ENCODE measurements around the gene ADAMTSL1. TPM values are rescaled to one million over a fixed set of nuclear protein-coding genes. Genes with fewer than 3 reads are reported as not detected.

Gene ADAMTSL1
- polyA plus RNA-seq, 1 donor from 2014 or later: 1.1 TPM

DNA sequence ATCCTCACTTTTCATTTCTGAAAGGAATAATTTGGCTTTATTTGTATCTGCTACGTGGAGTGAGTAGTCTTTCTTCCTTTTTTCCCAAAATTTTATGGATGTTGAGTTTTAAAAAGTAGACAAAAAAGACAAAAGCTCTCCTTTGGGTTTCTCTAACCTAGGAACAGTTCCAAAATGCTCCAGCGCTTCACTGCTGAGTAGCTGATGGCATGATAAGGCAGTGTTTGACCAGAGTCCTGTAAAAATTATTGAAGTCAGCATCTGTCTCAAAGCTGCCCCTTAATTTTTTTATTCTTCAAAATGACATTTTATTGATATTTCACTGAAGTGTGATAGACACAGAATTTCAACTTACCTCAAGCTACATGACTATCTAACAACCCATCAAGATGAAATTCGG lies 219.0 kb downstream of the ADAMTSL1 start:
- H3K9me2 ChIP-seq (ENCODE audit: insufficient read depth, low read length): no peaks in the 10 kb centered on the region
- no peak overlapping the region for H3K4me2 ChIP-seq (ENCODE audit: low read length)
- H3K9me3 ChIP-seq (ENCODE audit: low read length): peaks cover 5% of the 10 kb centered on the region
- H3K36me3 ChIP-seq (ENCODE audit: insufficient read depth, low read length): no peaks in the 10 kb centered on the region
- no peaks in the 10 kb centered on the region for H3K27me3 ChIP-seq (ENCODE audit: insufficient read depth, low read depth, low read length)
- no peak overlapping the region for H3K4me3 ChIP-seq (ENCODE audit: low read length)
- no peaks in the 10 kb centered on the region for H3F3A ChIP-seq (ENCODE audit: insufficient read depth, low read length, poor library complexity, severe bottlenecking)
- no peaks in the 10 kb centered on the region for H3K79me2 ChIP-seq (replicated peaks; ENCODE audit: insufficient read depth, low read length)
- H2AFZ ChIP-seq (ENCODE audit: low read depth, low read length): no peak overlapping the region
- H4K20me1 ChIP-seq (ENCODE audit: insufficient read depth): no peaks in the 10 kb centered on the region
- H3K9ac ChIP-seq (ENCODE audit: low read length): no peak overlapping the region
- TF ChIP-seq MXI1 (conservative IDR thresholded peaks at IDR 0.05; ENCODE audit: poor library complexity, severe bottlenecking): no peak
- TF ChIP-seq, protein P1, sequence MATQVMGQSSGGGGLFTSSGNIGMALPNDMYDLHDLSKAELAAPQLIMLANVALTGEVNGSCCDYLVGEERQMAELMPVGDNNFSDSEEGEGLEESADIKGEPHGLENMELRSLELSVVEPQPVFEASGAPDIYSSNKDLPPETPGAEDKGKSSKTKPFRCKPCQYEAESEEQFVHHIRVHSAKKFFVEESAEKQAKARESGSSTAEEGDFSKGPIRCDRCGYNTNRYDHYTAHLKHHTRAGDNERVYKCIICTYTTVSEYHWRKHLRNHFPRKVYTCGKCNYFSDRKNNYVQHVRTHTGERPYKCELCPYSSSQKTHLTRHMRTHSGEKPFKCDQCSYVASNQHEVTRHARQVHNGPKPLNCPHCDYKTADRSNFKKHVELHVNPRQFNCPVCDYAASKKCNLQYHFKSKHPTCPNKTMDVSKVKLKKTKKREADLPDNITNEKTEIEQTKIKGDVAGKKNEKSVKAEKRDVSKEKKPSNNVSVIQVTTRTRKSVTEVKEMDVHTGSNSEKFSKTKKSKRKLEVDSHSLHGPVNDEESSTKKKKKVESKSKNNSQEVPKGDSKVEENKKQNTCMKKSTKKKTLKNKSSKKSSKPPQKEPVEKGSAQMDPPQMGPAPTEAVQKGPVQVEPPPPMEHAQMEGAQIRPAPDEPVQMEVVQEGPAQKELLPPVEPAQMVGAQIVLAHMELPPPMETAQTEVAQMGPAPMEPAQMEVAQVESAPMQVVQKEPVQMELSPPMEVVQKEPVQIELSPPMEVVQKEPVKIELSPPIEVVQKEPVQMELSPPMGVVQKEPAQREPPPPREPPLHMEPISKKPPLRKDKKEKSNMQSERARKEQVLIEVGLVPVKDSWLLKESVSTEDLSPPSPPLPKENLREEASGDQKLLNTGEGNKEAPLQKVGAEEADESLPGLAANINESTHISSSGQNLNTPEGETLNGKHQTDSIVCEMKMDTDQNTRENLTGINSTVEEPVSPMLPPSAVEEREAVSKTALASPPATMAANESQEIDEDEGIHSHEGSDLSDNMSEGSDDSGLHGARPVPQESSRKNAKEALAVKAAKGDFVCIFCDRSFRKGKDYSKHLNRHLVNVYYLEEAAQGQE (IDR thresholded peaks at IDR 0.05; ENCODE audit: borderline replicate concordance): no peak
- no peak for TF ChIP-seq RAD21 (conservative IDR thresholded peaks at IDR 0.05)
- TF ChIP-seq TAF1 (IDR thresholded peaks at IDR 0.05; ENCODE audit: low read depth): no peak
- TF ChIP-seq SMC3 (conservative IDR thresholded peaks at IDR 0.05; ENCODE audit: poor library complexity): no peak
- no peak for TF ChIP-seq EZH2 (IDR thresholded peaks at IDR 0.05; ENCODE audit: borderline replicate concordance, insufficient read depth, low read length, poor library complexity, severe bottlenecking)
- TF ChIP-seq EP300 (conservative IDR thresholded peaks at IDR 0.05; ENCODE audit: poor library complexity, severe bottlenecking): no peak
- no peak for TF ChIP-seq POLR2AphosphoS5 (IDR thresholded peaks at IDR 0.05)
- TF ChIP-seq, protein P2, sequence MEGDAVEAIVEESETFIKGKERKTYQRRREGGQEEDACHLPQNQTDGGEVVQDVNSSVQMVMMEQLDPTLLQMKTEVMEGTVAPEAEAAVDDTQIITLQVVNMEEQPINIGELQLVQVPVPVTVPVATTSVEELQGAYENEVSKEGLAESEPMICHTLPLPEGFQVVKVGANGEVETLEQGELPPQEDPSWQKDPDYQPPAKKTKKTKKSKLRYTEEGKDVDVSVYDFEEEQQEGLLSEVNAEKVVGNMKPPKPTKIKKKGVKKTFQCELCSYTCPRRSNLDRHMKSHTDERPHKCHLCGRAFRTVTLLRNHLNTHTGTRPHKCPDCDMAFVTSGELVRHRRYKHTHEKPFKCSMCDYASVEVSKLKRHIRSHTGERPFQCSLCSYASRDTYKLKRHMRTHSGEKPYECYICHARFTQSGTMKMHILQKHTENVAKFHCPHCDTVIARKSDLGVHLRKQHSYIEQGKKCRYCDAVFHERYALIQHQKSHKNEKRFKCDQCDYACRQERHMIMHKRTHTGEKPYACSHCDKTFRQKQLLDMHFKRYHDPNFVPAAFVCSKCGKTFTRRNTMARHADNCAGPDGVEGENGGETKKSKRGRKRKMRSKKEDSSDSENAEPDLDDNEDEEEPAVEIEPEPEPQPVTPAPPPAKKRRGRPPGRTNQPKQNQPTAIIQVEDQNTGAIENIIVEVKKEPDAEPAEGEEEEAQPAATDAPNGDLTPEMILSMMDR (IDR thresholded peaks at IDR 0.05; ENCODE audit: poor library complexity, severe bottlenecking): no peak
- no peak overlapping the region for H3K27ac ChIP-seq (ENCODE audit: low read length)

DNA sequence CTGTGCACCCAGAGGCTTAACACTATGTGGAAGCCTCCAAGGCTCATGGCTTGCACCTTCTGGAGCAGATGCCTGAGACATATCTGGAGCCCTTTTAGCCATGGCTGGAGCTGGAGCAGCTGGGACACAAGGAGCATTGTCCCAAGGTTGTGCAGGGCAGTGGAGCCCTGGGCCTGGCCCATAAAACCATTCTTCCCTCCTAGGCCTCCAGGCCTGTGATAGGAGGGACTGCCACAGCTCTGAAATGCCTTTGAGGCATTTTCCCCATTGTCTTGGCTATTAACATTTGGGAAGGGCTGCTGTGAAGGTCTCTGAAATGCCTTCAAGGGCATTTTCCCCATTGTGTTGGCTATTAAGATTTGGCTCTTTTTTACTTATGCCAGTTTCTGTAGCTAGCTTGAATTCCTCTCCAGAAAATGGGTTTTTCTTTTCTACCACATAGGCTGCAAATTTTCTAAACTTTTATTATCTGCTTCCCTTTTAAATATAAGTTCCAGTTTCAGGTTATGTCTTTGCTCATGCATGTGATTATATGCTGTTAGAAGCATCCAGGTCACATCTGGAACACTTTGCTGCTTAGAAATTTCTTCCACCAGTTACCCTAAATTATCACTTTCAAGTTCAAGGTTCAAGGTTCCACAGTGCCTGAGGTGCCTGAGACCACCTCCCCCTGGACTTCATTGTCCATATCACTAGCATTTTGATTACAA lies 221.2 kb downstream of the ADAMTSL1 start:
- no peak overlapping the region for H3K4me2 ChIP-seq (ENCODE audit: low read length)
- H2AFZ ChIP-seq (ENCODE audit: low read depth, low read length): no peak overlapping the region
- H3K4me3 ChIP-seq (ENCODE audit: low read length): no peak overlapping the region
- peaks cover 5% of the 10 kb centered on the region for H3K9me3 ChIP-seq (ENCODE audit: low read length)
- H3K27me3 ChIP-seq (ENCODE audit: insufficient read depth, low read depth, low read length): no peaks in the 10 kb centered on the region
- H3F3A ChIP-seq (ENCODE audit: insufficient read depth, low read length, poor library complexity, severe bottlenecking): no peaks in the 10 kb centered on the region
- no peaks in the 10 kb centered on the region for H3K79me2 ChIP-seq (replicated peaks; ENCODE audit: insufficient read depth, low read length)
- no peaks in the 10 kb centered on the region for H3K9me2 ChIP-seq (ENCODE audit: insufficient read depth, low read length)
- H3K36me3 ChIP-seq (ENCODE audit: insufficient read depth, low read length): no peaks in the 10 kb centered on the region
- no peak overlapping the region for H3K27ac ChIP-seq (ENCODE audit: low read length)
- no peak overlapping the region for H3K9ac ChIP-seq (ENCODE audit: low read length)
- H4K20me1 ChIP-seq (ENCODE audit: insufficient read depth): no peaks in the 10 kb centered on the region
- TF ChIP-seq EZH2 (IDR thresholded peaks at IDR 0.05; ENCODE audit: borderline replicate concordance, insufficient read depth, low read length, poor library complexity, severe bottlenecking) (no peak), POLR2AphosphoS5 (IDR thresholded peaks at IDR 0.05) (no peak), TAF1 (IDR thresholded peaks at IDR 0.05; ENCODE audit: low read depth) (no peak), SMC3 (conservative IDR thresholded peaks at IDR 0.05; ENCODE audit: poor library complexity) (no peak)
- TF ChIP-seq, protein P2 (IDR thresholded peaks at IDR 0.05; ENCODE audit: poor library complexity, severe bottlenecking): no peak

Measured in neural cell (in vitro differentiated cells).